DMS53 treated with DMSO at 0.1 percent for 48 hours (cell line): Measurements from ENCODE around the gene CCDC192.

Experiments used
- DNase-seq: peaks from one replicate; lab custom pipeline; 2025; ENCODE audit not compliant: unreplicated experiment; lab: John Stamatoyannopoulos, UW

CCDC192 gene

DNA sequence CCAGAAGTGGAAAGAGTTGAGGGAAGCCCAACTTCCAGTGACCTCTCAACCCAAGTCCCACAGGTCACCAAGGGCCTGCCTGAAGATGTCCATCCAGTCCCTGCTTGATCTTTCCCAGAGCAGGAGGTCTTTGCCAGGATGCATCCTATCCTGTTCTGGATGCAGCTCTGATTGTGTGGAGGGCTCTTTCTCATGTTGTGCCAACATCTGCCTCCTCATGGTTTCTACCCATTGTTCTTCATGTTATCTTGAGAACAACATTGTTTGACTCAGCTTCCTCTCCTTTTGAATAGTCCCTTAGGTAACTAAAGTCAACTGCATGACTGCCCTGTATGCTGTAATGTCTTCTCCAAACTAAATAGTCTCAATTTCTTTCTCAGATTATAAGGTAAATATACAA is 169.3 kb downstream of the CCDC192 start:
- no peak for DNase-seq

DNA sequence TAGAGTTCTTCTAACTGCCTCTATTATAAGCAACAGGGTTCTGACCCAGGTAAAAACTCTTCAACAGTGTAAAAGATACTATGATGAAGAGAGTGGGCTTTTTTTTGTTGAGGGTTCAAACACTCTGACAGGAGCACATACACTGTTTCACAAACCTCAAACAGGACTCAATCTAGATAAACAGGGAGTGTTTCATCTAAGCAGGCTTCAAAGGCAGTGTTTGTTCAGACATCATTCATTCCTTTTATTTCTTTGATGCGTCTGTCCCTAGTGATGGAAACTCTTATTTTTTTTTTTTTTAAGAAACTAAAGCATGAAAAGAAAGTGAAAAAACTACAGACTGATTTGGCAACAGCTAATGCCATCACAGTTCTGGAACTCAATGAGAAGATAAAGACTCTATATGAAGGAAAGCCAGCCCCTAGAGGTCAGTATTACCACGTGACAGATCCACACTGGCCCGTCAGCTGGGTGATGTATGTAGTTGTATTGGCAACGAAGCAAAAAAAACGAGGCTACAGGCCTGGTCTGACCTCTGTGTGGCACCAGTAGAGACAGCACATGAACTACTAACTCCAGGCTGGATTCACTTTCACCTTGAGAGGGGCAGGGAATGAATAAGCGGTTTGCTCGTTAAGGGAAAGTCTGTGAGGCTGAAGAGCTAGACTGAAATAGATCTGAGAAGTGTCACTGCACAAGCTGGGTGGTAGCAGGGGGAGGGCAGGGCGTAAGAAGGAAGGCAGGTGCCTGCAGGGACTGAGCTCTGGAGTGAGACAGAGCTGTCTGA is 172.2 kb downstream of the CCDC192 start:
- peak; percentile 92 for DNase-seq

DNA sequence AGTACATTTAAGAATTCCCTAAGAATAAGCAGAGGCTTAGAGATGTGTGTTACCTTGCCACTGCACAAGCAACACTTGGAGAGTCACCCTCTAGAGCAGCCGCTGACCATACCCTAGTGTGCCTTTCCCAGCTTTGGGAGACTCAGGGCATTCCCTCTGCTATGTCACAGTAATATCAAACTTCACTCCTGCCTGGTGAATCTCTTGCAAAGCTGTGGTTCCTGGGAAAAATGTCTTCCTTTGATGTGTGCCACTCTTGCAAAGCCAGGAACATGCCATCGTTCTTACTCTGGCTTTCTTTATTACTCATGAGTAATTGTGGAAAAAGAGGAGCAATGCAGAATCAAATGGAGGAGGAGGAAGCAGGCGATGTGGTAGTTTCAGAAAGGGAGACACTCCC is 173.2 kb downstream of the CCDC192 start:
- peak; percentile 12 for DNase-seq

DNA sequence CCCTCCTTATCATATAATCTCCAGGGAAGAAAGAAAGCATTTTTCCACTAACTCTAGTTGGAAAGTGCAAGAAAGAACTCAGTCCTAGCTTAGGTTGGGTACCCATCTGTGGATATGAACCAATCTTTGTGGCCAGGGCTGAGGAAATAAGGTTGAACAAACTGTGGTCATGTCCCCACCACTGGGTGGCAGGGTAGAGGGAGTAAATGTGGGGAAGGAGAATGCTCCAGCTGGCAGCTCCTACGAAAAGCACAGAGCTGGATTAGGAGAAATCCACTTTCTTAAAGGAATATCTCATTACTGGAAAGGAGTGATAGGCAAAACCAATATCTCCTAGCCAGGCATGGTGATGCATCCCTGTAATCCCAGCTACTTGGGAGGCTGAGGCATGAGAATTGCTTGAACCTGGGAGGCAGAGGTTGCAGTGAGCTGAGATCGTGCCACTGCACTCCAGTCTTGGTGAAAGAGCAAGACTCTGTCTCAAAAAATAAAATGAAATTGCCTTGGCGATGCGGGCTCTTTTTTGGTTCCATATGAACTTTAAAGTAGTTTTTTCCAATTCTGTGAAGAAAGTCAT is 175.1 kb downstream of the CCDC192 start:
- peak; percentile 84 for DNase-seq

DNA sequence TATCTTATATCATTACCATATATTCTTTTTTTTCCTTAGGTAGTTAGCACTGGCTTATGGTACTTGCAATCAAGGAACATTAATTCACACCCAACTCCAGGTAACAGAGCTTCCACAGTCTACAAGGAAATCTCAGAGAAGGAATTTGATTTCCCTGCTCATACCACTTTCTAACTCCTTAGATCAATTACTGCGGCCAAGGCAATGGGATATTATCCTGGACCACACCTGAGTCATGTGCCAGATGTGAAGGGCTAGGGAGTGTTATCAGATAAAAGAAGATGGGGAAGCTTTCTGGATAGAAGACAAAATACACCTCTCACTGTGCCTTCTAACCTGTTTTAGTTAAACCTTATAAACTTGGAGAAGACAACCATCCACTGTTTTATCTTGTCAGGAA is 181.2 kb downstream of the CCDC192 start:
- no peak for DNase-seq

DNA sequence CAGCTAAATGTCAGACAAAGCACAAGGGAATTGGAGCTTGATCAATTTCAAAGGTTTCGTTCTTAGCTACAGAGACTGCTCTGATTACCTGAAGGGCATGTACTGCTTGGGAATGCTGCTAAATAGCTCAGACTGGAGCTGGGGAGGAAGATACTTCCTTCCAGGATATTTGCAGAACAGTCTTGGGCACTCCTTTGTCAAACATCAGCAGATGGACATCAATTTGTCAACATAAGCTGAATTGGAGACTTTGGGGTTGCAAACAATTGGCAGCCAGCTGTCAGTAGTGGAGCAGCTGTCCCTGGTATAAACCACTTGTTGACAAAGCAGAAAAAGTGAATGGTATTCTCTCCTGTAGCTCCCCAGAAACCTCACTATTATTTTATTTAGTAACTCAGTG is 182.0 kb downstream of the CCDC192 start:
- peak; percentile 73 for DNase-seq

DNA sequence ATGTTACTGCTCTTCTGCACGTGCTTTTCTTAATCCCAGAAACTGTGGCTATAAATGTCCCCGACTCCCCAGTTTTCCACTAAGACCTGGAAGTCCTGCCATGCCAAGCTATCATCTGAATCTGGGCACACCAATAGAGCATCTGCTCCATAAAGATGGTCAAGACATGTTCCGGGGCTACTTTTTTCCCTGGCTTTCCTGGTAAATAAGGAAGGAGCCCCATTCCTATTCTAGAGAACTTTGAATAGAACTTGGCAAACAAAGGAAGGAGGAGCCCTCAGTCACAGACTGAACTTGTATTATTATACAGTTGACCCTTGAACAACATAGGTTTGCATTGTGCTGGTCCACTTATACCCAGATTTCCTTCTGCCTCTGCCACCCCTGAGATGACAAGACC is 182.9 kb downstream of the CCDC192 start:
- no peak for DNase-seq

DNA sequence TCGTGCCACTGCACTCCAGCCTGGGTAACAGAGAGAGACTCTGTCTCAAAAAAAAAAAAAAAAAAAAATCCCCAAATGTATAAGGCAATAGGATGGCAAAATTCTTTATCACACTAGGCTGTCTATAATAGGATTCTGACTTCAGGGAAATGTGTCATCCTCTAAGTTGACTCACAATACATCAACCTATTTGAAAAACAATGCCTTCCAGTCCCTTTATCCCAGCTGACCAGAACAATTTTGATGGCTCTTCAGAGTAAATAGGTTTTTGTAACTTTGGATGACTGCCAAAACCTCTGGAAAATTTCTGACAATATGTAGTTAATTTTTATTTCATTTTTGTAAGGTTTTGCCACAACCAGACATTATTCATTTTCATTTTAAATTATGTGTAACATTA is 184.1 kb downstream of the CCDC192 start:
- peak; percentile 44 for DNase-seq

DNA sequence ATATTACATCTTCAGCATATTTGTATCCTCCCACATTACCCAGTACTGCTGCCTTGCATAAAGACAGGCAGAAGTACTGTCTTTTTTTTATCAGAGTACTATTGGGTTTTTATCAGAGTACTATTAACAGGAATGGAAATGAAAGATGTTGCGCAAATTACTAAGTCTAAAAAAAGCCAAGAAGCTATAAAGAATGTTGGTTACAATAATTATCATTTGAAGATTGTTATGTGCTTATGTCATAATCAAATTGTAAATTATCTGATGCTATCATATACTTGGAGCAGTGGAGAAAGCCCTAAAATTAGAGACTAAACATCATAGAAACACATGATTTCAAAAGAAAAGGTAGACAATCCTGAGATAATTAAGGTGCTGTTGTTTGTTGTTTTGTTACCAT is 188.8 kb downstream of the CCDC192 start:
- no peak for DNase-seq

DNA sequence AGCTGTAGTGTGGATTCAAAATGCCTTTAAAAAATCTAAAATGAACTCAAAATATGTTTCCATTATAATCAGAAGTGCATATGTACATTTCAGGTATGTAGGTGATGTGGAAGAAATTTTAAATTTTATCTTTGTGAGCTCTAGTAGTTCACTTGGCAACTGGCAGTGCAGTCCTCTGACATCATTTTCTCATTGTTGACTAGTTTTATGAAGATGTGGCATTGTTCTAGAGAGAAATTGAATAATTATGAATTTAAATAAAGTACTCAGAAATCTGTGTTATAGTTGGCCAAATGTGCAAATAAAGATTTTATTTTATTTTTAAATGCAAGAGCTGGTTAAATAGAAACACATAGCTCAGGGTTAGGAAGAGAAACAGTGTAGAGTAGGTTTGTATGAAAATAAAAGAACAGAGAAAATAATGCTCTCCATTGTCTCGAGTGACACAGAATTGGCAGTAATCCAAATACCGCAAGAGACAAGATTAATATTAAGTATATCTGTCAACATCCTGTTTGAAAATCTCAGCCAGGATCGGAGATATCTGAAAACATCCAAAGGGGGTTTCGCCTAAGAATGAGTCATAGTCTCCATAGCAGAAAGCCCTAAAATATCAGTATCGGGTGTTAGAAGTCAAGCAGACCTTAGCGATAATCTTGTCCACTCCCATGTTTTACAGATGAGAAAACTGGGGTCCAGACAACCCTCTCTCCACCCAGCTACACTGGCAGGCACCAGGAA is 189.4 kb downstream of the CCDC192 start:
- DNase-seq = peak; percentile 75

DNA sequence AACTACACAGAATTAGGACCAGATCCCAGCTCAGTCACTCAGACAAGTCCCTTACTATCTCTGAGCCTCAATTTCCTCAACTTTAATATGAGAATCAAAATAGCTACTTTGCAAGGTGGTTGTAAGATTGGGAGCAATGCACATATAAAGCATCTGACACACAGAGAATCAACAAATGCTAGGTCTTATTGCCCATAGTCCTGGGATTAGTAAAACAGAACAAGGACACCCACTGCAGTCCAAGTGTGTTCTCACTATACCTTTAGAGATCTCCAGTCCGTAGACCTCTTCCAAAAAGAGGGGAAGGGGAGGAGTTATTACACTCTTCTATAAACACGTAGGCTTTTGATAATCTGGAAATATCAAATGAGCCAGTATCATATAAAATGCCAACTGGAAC is 190.0 kb downstream of the CCDC192 start:
- no peak for DNase-seq

DNA sequence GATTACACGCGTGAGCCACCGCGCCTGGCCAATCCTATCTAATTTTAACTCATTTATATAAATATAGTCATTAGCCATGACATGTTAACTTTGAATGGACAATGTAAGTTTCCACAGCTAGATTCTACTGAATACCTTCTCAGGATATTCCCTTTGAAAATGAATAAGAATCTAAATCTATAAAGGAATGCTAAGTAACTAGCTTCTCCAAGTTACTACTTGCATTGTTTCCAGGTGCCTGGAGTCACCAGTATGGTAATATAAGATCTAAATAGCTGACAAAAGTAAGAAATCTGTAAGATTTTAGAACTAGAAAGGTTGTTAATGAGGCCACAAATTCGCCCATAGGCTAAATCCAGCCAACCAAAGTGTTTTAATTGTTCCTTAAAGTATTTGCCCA is 191.3 kb downstream of the CCDC192 start:
- DNase-seq = no peak

DNA sequence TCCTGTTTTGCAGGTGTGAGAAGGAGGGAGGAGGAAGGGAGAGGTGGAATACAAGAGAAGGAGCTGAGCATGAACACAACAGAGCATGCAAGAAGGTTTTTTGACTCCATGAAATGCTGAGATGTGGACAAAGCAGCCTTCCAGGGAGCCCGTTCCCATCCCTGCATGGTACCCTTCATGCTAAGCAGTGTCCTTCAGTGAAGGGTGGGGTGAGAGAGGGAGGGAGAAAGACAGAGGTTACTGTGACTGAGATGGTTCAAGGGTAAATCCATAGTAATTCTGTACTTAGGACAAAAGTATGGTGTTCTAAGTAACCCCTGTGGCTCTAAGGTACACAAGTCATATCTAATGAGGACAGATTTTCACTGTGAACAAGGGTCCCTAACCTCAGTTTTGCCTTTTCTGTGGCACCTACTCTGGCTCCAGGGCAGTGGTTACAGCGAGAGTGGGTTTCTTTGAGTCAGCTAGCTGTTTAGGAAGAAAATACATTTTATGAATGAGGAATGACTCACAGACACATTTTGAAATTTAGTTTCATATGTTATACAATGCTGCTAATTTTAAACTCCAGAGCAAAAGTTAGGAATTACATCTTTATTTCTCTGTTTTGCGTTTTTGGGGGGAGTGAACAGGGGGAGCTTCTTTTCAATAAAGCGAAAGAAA is 195.5 kb downstream of the CCDC192 start:
- no peak for DNase-seq

DNA sequence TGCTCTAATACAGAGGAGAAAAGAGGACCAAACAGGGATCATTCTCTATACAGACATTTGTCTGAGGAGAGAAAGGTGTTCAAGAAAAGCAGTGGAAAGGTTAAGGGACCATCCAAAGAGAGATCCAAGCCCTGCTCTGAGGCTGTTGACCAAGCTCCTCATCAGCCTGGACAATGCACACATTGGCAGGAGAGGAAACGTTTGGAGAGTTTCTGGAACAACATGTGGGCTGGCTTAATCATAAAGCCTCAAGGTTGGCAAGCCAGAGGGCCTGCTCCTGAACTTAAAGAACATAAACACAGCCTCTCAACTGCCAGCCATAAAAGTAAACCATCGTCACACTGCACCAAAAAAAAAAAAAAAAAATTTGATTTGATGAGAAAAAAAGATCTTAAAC is 196.0 kb downstream of the CCDC192 start:
- DNase-seq = no peak

DNA sequence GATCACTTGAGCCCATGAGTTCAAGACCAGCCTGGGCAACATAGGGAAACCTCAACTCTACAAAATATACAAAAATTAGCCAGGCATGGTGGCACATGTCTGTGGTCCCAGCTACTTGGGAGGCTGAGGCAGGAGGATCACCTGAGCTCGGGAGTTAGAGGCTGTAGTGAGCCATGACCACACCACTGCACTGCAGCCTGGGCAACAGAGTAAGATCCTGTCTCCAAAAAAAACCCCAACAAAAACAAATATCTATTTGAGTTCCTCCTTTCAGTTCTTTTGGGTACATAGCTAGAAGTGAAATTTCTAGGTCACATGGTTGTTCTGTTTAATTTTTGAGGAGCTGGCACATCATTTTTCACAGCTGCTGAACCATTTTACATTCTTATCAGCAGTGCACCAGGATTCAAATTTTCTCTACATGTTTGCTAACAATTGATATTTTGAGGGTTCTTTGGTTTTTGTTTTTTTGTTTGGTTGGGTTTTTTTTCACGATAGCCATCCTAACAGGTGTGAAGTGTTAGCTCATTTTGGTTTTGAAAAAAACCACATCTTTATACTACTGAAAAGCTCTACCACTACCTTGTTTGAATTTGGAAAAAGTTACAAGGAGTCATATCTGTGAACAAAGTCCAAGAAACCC is 203.5 kb downstream of the CCDC192 start:
- DNase-seq = no peak

DNA sequence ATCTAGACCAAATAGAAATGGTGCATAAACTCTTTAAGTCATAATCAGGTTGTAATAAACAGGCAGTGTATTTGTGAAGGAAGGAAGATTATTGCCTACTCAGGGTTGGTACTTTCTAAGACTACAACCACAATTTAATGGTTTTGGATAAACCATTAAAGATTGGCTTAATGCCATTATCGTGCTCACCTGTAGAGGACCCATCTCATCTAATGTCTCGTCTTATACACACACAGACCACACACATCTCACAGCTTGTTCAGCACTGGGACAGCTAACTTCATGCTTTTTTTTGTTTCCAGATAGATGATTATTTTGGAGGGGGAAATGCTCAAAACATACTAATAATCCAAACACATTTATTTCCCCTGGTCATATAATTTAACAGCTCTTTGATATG is 204.7 kb downstream of the CCDC192 start:
- no peak for DNase-seq

DNA sequence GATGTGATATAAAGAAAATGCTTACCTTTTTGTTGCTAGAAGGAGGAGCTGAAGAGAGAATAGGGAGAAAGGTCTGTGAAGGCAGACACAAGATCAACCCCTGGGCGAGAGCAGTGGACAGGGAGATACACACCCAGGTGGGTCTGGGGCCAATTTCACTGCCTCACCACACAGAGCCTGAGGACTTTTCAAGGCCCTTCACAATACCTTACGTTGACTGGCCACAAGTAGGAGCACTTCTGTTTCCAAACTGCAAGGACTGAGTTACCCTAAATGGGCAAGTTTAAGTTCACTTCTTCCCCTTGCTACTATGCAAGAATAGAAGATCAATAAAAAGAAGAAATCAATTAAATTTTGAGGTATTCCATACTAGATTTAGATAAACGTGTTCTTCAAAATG is 205.9 kb downstream of the CCDC192 start:
- DNase-seq = peak; percentile 19

DNA sequence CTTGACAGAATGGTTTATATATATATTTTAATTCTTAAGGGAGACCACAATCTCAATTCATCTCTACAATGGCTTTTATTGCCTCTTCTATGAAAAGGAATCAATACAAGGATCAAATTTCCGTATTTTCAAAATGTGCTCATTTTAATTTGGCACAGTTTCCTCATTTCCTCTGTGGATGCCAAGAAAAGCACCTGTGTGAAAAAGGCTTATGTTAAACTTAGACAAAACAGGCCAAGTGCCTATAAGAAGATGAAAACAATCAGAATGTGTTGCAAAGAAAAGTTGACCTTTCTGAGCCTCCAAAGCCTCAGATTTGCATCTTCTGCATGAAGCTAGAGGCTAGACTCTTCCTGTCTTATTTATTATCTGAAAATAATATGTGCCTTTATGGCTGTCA is 206.6 kb downstream of the CCDC192 start:
- no peak for DNase-seq

DNA sequence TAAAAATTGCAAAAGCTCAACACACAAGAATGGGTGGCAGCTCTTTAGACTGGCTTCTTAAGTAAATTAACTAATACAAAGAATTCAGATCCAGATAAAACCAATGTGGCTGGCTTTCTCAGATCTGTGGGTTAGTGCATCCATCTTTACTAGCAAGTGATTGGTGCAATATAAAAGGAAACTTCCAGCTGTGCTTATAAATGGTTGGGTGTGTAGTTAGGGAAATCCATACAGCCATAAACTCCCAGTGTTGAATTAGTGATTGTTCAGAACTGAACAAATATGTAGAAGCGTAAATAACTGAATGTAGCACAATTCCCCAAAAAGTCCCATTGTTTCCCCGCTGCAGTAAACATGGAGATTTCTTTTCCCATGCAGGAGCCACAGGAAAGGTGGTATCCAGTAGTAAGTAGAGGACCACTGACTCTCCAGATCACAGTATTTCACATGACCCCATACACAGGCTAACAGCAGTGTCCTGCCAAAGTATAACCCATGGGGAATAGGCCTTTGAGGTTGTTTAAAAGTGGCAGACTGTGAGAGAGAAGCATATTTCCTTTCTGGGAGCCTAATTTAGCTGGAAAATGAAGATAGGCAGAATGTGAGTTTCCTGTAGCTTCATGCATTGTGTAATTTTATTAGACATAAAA is 207.2 kb downstream of the CCDC192 start:
- no peak for DNase-seq

DNA sequence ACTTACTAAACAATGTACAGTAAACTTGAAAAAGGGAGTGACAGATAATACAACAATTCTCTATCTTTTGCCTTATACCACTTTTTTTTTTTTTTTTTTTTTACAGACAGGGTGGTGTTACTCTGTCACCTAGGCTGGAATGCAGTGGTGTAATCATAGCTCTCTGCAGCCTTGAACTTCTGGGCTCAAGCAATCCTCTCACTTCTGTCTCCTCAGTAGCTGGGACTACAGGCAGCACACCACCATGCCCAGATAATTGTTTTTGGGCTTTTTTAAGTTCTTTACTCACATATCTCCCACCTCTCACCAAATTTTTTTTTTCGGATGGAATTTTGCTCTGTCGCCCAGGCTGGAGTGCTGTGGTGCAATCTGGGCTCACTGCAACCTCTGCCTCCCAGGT is 208.4 kb downstream of the CCDC192 start:
- no peak for DNase-seq

DNA sequence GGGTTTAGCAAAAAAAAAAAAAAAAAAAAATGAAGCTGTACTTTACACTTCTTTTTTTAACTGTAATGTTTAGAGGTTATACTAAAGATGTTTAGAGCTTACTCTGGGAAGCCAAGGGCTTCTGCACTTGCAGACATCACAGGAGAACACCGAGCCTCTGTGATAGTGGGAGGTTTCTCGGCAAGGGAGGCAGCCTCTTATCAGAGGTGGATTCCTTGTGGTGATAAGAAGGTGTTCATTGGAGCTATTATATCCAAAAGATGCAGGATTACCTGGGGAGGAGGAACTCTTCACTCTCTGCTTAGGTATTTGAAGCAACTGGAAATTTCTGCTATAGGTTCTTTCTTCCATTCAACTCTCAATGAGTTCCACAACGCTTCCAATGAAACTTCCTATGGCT is 209.2 kb downstream of the CCDC192 start:
- no peak for DNase-seq
